Dermis blood vessel endothelial cell (primary cell): ENCODE results near the gene REEP6. TPM values are rescaled to one million over a fixed set of nuclear protein-coding genes. Genes with fewer than 3 reads are reported as not detected.
A peak's percentile ranks its signal among the peaks of the same experiment; 100 is the strongest.

Experiments
- DNase-seq: peaks from one replicate; pipeline ENCODE4 v3.0.0; 2010
- total RNA-seq: library from RNA; depleted of rRNA; stranded (reverse); fragments of >200 nt; gene quantifications from 2 replicates; pipeline ENCODE4 v1.2.3, GENCODE V29; 2014

Gene REEP6
- total RNA-seq, 1 donor from 2014 or later, result 0.34 TPM

DNA sequence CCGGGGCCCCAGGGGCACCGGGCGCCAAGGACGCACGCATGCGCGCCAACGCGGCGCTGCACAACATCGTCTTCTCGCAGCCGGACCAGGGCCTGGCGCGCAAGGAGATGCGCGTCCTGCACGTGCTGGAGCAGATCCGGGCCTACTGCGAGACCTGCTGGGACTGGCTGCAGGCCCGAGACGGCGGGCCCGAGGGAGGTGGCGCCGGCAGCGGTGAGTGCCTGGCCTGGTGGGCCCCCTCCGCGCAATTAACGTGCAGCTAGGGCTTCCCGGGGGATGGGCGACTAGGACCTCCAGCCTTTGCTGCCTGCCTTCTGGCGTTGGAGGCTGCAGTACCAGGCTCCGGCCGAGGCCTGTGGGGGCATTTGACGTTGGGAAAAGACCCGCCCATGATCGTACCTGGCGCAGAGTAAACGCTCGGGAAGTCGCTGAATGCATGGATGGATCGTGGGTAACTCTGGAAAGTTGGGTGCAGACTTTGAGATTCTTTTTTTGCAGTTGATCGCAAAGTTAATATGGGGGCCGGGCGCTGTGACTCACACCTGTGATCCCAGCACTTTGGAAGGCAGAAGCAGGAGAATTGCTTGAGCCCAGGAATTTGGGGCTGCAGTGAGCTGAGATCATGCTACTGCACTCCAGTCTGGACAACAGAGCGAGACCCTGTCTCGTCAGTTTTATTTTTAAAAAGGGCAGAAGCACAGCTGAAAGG lies 33.8 kb upstream of the REEP6 start:
- DNase-seq, result no peak

DNA sequence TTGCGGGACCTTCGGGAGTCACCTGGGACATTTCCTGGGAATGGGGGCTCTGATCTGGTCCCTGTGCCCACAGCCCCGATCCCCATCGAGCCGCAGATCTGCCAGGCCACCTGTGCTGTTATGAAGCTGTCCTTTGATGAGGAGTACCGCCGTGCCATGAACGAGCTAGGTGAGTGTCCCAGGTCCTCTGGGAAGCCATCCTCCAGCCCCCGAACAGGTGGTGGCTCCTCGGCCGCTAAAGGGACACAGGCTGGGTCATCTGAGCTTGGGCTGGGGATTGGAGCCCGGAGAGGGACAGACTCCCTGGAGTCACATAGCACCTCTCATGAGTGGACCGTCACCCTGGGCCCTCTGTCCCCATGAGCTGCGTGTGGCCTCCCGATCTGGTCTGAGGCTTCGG lies 33.1 kb upstream of the REEP6 start:
- DNase-seq, result no peak

DNA sequence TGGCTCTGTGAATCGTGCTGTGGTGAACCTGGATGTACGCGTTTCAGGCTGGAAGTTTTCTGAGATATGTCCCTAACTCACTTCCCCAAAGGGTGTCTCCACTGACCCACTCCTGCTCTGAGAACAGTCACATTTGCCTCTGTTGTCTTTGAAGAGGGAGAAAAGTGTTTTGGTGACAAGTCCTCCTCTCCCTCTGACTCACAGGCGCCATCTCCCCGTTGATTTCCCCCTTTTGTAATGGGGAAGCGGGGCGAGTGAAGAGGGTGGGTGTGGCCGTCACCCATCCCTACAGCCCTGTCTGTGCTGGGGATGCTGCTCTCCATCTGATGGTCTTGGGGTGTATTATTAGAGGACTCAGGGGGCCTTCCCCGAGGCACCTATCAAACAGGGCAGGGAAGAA lies 31.5 kb upstream of the REEP6 start:
- no peak for DNase-seq

DNA sequence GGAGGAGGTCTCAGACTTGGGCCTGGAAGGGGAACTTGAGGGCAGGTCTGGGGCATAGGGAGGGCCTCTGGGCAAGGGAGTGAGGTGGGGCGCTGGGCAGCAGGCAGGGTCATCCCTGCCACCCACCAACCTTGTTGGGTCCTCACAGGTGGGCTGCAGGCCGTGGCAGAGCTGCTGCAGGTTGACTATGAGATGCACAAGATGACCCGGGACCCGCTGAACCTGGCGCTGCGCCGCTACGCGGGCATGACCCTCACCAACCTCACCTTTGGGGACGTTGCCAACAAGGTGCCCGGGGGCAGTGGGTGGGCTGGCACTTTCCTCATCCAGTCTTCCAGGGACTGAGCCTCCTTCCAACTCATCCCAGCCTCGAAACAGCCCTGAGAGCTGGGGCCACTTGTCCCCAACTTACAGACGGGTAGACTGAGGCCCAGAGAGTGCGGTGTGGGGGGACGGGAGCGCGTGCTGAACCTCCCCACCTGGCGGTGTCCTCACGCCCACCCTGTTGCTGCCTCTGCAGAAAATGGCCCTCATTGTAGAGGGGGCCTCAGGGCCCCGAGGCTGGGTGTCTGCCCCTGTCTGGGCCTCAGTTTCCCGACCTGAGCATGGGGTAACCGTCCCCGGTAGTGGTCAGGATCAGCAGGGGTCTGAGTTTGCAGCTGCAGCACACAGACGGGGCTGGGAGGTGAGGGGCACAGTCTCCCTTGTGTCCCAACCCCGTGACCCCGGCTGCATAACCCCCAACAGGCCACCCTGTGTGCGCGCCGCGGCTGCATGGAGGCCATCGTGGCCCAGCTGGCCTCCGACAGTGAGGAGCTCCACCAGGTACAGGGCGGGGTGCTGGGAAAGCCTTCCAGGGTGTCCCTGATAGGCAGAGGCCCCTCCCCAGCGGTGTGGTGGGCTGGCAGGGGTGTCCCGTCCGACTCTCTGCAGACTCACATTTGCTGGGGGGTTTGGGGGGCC lies 30.7 kb upstream of the REEP6 start:
- DNase-seq, result no peak

- DNase-seq, result no peak
Measured at GRCh38 chr19:1461862-1462261, 29.1 kb upstream of the REEP6 start.

- DNase-seq, result peak; percentile 76
Measured at GRCh38 chr19:1465191-1466016, 25.6 kb upstream of the REEP6 start.

- DNase-seq, result no peak
Measured at GRCh38 chr19:1466018-1466460, 24.9 kb upstream of the REEP6 start.

- DNase-seq, result no peak
Measured at GRCh38 chr19:1466461-1467214, 24.3 kb upstream of the REEP6 start.

- no peak for DNase-seq
Measured at GRCh38 chr19:1467215-1467489, 23.8 kb upstream of the REEP6 start.

DNA sequence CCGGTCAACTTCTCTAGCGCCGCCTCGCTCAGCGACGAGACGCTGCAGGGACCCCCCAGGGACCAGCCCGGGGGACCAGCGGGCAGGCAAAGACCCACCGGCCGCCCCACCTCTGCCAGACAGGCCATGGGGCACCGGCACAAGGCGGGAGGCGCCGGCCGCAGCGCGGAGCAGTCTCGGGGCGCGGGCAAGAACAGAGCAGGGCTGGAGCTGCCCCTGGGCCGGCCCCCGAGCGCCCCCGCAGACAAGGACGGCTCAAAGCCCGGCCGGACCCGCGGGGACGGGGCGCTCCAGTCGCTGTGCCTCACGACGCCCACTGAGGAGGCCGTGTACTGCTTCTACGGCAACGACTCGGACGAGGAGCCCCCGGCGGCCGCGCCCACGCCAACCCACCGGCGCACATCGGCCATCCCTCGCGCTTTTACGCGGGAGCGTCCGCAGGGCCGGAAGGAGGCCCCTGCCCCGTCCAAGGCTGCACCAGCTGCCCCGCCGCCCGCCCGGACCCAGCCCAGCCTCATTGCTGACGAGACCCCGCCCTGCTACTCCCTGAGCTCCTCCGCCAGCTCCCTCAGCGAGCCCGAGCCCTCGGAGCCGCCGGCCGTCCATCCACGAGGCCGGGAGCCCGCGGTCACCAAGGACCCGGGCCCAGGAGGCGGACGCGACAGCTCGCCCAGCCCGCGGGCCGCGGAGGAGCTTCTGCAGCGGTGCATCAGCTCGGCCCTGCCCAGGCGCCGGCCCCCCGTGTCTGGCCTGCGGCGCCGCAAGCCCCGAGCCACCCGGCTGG lies 23.3 kb upstream of the REEP6 start:
- no peak for DNase-seq

DNA sequence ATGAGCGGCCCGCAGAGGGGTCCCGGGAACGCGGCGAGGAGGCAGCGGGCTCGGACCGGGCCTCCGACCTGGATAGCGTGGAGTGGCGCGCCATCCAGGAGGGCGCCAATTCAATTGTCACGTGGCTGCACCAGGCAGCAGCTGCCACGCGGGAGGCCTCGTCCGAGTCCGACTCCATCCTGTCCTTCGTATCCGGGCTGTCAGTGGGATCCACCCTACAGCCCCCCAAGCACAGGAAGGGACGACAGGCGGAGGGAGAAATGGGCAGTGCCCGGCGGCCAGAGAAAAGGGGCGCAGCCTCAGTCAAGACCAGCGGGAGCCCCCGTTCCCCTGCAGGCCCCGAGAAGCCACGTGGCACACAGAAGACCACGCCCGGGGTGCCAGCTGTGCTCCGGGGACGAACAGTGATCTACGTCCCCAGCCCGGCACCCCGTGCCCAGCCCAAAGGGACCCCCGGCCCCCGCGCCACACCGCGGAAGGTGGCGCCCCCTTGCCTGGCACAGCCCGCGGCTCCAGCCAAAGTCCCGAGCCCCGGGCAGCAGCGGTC lies 22.6 kb upstream of the REEP6 start:
- no peak for DNase-seq

GRCh38 chr19:1468821-1469254 lies 22.1 kb upstream of the REEP6 start:
- peak; percentile 41 for DNase-seq

- no peak for DNase-seq
Measured at GRCh38 chr19:1469255-1470054, 21.5 kb upstream of the REEP6 start.

- no peak for DNase-seq
Measured at GRCh38 chr19:1470055-1470304, 21.0 kb upstream of the REEP6 start.

DNA sequence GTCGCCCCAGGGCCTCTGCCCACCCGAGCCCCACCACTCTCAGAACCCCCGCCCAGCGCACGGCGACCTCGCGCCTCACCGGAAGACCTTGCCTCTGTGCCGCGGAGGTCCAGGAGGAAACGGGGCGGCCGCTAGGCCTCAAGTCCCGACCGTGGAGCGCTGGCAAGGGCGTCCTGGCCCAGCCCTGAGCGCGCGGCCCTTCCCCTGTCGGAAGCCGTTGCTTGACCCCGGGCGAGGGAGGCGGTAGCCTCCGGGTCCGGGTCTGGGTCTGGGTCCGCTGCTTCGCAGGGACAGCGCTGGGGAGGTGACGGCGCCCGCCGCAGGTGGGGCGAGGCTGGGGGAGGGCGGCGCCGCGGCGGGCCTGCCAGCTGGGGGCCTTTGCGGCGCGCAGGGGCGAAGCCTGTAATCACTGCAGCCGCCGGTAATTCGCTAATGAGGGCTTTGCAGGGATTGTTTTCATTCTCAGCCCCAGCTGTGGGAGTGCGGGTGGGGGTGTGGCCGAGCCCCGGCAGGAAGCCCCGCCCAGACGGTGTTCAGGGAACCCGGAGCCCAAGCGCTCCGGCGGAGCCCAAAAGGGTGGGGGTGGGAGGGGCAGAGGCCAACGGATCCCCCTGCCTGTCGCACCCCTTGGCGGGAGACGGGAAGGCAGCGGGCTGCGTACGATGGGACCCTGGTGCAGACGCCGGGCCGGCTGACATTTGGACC lies 20.5 kb upstream of the REEP6 start:
- no peak for DNase-seq

DNA sequence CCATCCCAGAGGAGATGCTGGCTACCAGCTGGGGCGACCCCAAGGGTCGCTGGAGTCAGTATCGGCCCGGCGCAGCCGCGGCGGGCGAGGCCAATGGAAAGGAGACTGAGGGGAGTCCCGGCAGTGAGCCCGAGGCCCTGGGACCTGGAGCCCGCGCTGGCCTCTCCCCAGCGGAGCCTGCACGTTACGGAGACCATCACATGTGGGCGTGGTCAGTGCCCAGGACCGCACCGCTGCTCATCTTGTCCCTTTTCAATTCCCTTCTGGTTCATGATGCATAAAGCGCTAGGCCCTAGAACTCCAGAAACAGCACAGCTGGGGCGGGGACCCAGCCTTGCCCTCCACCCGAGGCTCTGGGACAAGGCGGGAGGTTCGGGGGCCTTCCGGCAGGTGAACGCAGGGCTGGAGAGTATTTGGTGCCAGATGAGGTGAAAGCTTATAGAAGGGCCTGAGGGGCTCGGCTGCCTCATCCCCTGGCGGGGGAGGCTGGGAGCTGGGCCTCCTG lies 19.9 kb upstream of the REEP6 start:
- DNase-seq, result no peak

DNA sequence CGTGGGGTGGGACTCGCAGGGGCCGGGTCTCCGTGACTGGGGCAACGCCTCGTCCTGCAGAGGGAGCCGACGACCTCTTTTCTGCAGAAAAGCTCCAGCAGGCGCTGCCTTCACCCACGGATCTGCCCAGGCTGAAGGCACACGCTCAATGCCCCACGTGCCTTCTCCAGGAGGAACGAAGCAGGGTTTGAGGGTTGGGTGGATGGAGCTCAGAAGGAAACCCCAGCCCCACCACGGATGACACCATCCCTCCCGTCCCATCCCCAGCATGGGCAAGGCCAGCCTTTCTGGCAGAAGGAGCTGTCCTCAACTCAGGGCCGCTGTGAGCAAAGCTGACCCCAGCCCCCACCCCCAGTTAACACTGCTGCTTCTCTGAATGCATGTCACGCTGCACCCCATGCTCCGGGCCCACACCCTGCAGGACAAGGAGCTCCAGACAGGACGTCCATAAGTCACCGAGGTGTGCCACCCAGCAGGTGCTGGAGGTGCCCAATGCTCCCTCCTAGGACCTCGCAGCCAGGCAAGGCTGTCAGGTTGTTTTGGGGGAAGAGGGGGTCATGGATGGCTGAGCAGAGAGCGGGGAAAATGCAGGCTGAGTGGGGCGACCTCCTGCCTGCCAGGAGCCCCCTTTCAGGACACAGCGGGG lies 19.3 kb upstream of the REEP6 start:
- no peak for DNase-seq

DNA sequence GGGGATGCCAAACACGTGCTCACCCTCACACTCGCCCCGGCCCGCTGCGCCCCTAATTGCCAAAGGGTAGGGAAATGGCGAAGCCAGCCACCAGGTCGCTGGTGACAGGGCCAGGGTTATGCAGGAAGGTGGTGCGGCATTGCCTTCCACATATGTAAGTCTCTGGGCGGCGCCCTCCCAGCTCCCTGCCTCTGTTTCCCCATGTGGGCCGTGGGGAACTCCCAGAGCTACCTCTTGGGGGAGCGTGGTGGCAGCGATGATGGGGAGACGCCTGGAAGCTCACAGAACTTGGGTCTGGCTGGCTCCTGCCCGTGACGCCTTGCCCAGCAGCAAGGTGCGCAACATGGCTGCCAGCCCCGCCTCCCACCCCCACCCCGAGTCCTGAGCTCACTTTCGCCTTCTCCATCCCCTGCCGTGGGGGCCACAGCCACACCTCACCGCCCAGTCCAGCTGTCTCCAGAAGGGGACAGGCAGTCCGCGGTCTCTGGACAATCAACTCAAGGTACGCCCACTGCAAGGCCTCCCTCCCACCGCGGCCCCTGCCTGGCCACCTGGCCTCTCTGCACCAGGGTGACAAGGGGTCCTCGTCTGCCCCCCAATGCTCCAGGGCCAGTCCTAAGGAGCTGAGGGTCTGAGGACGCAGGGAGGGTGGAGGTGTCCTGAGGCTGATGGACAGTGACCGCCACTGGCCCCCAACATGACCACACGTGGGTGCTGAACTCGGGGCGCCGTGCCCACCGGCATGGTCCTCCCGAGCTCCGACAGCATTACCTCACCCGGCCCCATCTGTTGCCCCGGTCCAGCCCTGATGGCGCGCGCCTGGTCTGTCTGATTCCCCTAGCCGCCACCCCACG lies 18.5 kb upstream of the REEP6 start:
- no peak for DNase-seq
